BJ (cell line): Measurements from ENCODE around the gene PTPRK. TPM values are rescaled to one million over a fixed set of nuclear protein-coding genes. Genes with fewer than 3 reads are reported as not detected.

Source experiments
- CTCF ChIA-PET: fragments of 350-600 bp; formaldehyde crosslinking; extraction: SDS; loops from one replicate; lab custom pipeline; 2021; ENCODE audit warnings: antibody characterized with exemption, inconsistent platforms; lab: Yijun Ruan, JAX
- POLR2A ChIA-PET: fragments of 300-600 bp; sonication (Branson Sonifier 250); formaldehyde crosslinking; extraction: SDS; loops from one replicate; lab custom pipeline; 2021; ENCODE audit warnings: antibody characterized with exemption; lab: Charles Lee
- DNase-seq: peaks from one replicate; pipeline ENCODE4 v3.0.0-alpha.2; 2011; ENCODE audit warnings: low read depth
- H3K27me3 ChIP-seq: 2 replicates; pipeline ENCODE4 v1.6.0; 2011; ENCODE audit warnings: low read length; ENCODE audit not compliant: control insufficient read depth, insufficient read depth
- H3K36me3 ChIP-seq: 2 replicates; pipeline ENCODE4 v1.5.1; 2011; ENCODE audit warnings: low read length; ENCODE audit not compliant: control insufficient read depth, insufficient read depth
- H3K4me3 ChIP-seq: 2 replicates; pipeline ENCODE4 v1.5.1; 2011; ENCODE audit warnings: low read depth, mild to moderate bottlenecking, control low read depth, low read length
- polyA plus RNA-seq: library from polyadenylated mRNA; depleted of rRNA; stranded (reverse); fragments of >200 nt; gene quantifications from 2 replicates; pipeline ENCODE4 v1.2.3, GENCODE V29; 2011
- TF ChIP-seq, protein P1 (sequence below): IDR thresholded peaks from 2 replicates; pipeline ENCODE4 v1.5.1; 2011; ENCODE audit warnings: low read depth, mild to moderate bottlenecking, control low read depth, inconsistent platforms, low read length, moderate library complexity; ENCODE audit not compliant: insufficient read depth

The PTPRK gene
- polyA plus RNA-seq, 1 experiment: 18.5 TPM

GRCh38 chr6:128172752-128173682 is 347.4 kb downstream of the PTPRK start:
- no peak for DNase-seq
- Histone ChIP-seq H3K27me3 (no peaks in the 10 kb centered on the region), H3K4me3 (no peak overlapping the region), H3K36me3 (no peaks in the 10 kb centered on the region)
- CTCF ChIA-PET: no interaction called here
- POLR2A ChIA-PET: no interaction called here
- TF ChIP-seq, protein P1, sequence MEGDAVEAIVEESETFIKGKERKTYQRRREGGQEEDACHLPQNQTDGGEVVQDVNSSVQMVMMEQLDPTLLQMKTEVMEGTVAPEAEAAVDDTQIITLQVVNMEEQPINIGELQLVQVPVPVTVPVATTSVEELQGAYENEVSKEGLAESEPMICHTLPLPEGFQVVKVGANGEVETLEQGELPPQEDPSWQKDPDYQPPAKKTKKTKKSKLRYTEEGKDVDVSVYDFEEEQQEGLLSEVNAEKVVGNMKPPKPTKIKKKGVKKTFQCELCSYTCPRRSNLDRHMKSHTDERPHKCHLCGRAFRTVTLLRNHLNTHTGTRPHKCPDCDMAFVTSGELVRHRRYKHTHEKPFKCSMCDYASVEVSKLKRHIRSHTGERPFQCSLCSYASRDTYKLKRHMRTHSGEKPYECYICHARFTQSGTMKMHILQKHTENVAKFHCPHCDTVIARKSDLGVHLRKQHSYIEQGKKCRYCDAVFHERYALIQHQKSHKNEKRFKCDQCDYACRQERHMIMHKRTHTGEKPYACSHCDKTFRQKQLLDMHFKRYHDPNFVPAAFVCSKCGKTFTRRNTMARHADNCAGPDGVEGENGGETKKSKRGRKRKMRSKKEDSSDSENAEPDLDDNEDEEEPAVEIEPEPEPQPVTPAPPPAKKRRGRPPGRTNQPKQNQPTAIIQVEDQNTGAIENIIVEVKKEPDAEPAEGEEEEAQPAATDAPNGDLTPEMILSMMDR: no peak

DNA sequence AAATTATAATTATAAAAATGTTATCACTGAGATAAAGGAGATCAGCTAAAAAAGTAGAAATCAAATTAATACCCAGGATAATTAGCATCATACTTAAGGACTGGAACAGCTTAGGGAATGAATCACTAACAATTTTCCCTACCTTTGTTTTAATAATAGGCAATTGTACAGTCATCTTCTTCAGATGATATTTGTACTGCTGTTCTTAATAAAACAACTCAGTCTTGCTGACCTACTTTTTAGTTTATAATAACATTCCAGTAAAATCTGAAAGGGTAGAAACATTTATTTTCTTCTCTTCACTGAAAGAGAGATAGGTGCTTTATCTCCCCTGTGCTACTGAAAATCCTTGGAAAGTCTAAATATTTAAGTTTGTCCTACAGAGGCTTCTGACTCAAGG is 348.3 kb downstream of the PTPRK start:
- TF ChIP-seq, protein P1: no peak
- no peaks in the 10 kb centered on the region for H3K36me3 ChIP-seq
- H3K4me3 ChIP-seq: no peak overlapping the region
- no peak for DNase-seq
- H3K27me3 ChIP-seq: no peaks in the 10 kb centered on the region
- ChIA-PET POLR2A (no interaction called here), CTCF (interaction anchor here (0.5 kb wide), 1 partner anchor 443 kb away, joined by 3 read pairs; no protein-coding TSS in a partner anchor)

GRCh38 chr6:128171182-128171581 is 349.2 kb downstream of the PTPRK start:
- ChIA-PET CTCF (no interaction called here), POLR2A (no interaction called here)
- DNase-seq: no peak
- Histone ChIP-seq H3K4me3 (no peak overlapping the region), H3K36me3 (no peaks in the 10 kb centered on the region), H3K27me3 (no peaks in the 10 kb centered on the region)
- TF ChIP-seq, protein P1: no peak

- no peak overlapping the region for H3K4me3 ChIP-seq
- no peak for DNase-seq
- CTCF ChIA-PET: no interaction called here
- H3K36me3 ChIP-seq: no peaks in the 10 kb centered on the region
- no peaks in the 10 kb centered on the region for H3K27me3 ChIP-seq
- POLR2A ChIA-PET: no interaction called here
- TF ChIP-seq, protein P1: no peak
Measured at GRCh38 chr6:128168244-128168643, 352.2 kb downstream of the PTPRK start.

DNA sequence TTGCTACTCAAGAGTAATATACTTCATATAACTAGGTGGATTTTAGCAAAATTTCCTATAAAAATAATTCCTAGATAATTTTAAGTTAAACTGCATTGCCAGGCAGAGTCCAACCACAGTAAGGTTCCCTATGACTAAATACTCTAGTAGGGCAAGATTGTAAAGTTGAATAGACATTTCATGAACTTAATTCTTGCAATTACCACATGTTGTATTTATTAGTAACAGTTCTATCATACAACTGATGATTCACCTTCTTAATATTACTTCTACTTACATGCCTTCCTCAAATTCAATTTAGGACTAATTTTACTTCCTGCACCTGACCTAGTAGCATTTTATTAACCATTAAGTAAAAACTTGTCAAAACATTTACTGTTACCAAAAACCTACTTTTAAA is 352.8 kb downstream of the PTPRK start:
- Histone ChIP-seq H3K27me3 (no peaks in the 10 kb centered on the region), H3K4me3 (no peak overlapping the region), H3K36me3 (no peaks in the 10 kb centered on the region)
- ChIA-PET CTCF (no interaction called here), POLR2A (no interaction called here)
- TF ChIP-seq, protein P1: no peak
- DNase-seq: peak; percentile 18
